HCT116 (cell line): ENCODE data around the gene FBXL17. TPM values are rescaled to one million over a fixed set of nuclear protein-coding genes. Genes with fewer than 3 reads are reported as not detected.

Experiments used
- ATAC-seq: fragments of 200-7000 bp; cut with Tn5 transposase; 2 replicates; pipeline ENCODE4 v1.9.1; 2020; ENCODE audit warnings: mild to moderate bottlenecking, moderate library complexity
- BruUV-seq: library from RNA; stranded (reverse); fragments of 400-500 nt; replicated peaks from 2 replicates; lab custom pipeline; 2021; lab: Mats Ljungman, UMichigan
- CTCF ChIA-PET: fragments of 300-600 bp; sonication (Branson Sonifier 250); formaldehyde crosslinking; loops from one replicate; lab custom pipeline; 2021; ENCODE audit warnings: antibody characterized with exemption; lab: Charles Lee
- POLR2A ChIA-PET: fragments of 300-600, 350-600 bp; sonication (Branson Sonifier 250); formaldehyde crosslinking; loops from one replicate; lab custom pipeline; 2021; ENCODE audit warnings: antibody characterized with exemption; lab: Charles Lee
- RAD21 ChIA-PET, 2 experiments: fragments of 300-600 bp; sonication (Branson Sonifier 250); formaldehyde crosslinking; loops; one replicate each; lab custom pipeline; 2023; ENCODE audit warnings: low total read pairs in 2 of 2; ENCODE audit not compliant: uncharacterized antibody in 2 of 2, unreplicated experiment in 2 of 2, low non-redundant PET in 1 of 2; lab: Charles Lee
- DNase-seq: peaks from one replicate; pipeline ENCODE4 v3.0.0-alpha.2; 2010; ENCODE audit warnings: low read depth, low spot score
- H2AFZ ChIP-seq: fragments of 200-600 bp; shearing (Covaris generic), sonication (generic); 2 replicates; pipeline ENCODE4 v1.6.1; 2017; ENCODE audit warnings: low read depth, mixed run types, mixed read lengths, antibody characterized with exemption, low read length; ENCODE audit not compliant: poor library complexity, severe bottlenecking
- H3K27ac ChIP-seq: 2 replicates; pipeline ENCODE4 v1.5.1; 2012; ENCODE audit warnings: low read depth, low read length
- H3K27me3 ChIP-seq: fragments of 200-600 bp; sonication (generic); 2 replicates; pipeline ENCODE4 v1.6.1; 2016; ENCODE audit warnings: mixed run types, low read length, mixed read lengths; ENCODE audit not compliant: insufficient read depth
- H3K36me3 ChIP-seq, 2 experiments: fragments of 200-500 bp in 1 of 2; fragments of 200-600 bp in 1 of 2; sonication (Bioruptor generic) in 1 of 2; sonication (generic) in 1 of 2; 2 replicates each; pipeline versions ENCODE4 v1.5.1 to v1.6.1; 2014 to 2016; ENCODE audit warnings: low read length in 2 of 2, inconsistent platforms in 1 of 2, mixed read lengths in 1 of 2, mixed run types in 1 of 2; ENCODE audit not compliant: insufficient read depth in 2 of 2, control insufficient read depth in 1 of 2
- H3K4me1 ChIP-seq, 2 experiments: fragments of 200-600 bp in 1 of 2; sonication (generic) in 1 of 2; 2 replicates each; pipeline versions ENCODE4 v1.5.1 to v1.6.1; 2012 to 2017; ENCODE audit warnings: low read length in 2 of 2, inconsistent platforms in 1 of 2, mild to moderate bottlenecking in 1 of 2, mixed read lengths in 1 of 2, mixed run types in 1 of 2, moderate library complexity in 1 of 2; ENCODE audit not compliant: insufficient read depth in 2 of 2, control insufficient read depth in 1 of 2
- H3K4me2 ChIP-seq: fragments of 200-600 bp; sonication (generic); 2 replicates; pipeline ENCODE4 v1.6.1; 2017; ENCODE audit warnings: mixed run types, low read length, mixed read lengths
- H3K4me3 ChIP-seq, 2 experiments: fragments of 200-600 bp in 1 of 2; sonication (generic) in 1 of 2; replicated peaks in 1 of 2; 2 replicates each; pipeline ENCODE4 v1.5.1; 2011 to 2016; ENCODE audit warnings: low read length in 2 of 2, control low read depth in 1 of 2, low read depth in 1 of 2, mild to moderate bottlenecking in 1 of 2, mixed read lengths in 1 of 2, mixed run types in 1 of 2
- H3K79me2 ChIP-seq: fragments of 200-600 bp; sonication (generic); 2 replicates; pipeline ENCODE4 v1.6.1; 2017; ENCODE audit warnings: mild to moderate bottlenecking, mixed run types, low read length, moderate library complexity, mixed read lengths; ENCODE audit not compliant: insufficient read depth
- H3K9ac ChIP-seq: fragments of 200-600 bp; sonication (generic); 2 replicates; pipeline ENCODE4 v1.6.1; 2016; ENCODE audit warnings: low read length, mixed read lengths
- H3K9me2 ChIP-seq: fragments of 200-600 bp; sonication (generic), shearing (Covaris generic); 2 replicates; pipeline ENCODE4 v1.6.1; 2017; ENCODE audit warnings: mixed run types, mild to moderate bottlenecking, moderate library complexity; ENCODE audit not compliant: insufficient read depth
- H3K9me3 ChIP-seq, 2 experiments: fragments of 200-500 bp in 1 of 2; fragments of 200-600 bp in 1 of 2; sonication (Bioruptor generic) in 1 of 2; sonication (generic) in 1 of 2; 2 replicates each; pipeline ENCODE4 v1.6.1; 2014 to 2017; ENCODE audit warnings: low read length in 2 of 2, mixed read lengths in 2 of 2, inconsistent platforms in 1 of 2, low read depth in 1 of 2, mild to moderate bottlenecking in 1 of 2, mixed run types in 1 of 2, moderate library complexity in 1 of 2; ENCODE audit not compliant: control insufficient read depth in 1 of 2, insufficient read depth in 1 of 2
- H4K20me1 ChIP-seq: fragments of 200-600 bp; sonication (generic), shearing (Covaris generic); 2 replicates; pipeline ENCODE4 v1.6.1; 2017; ENCODE audit warnings: mixed run types, mild to moderate bottlenecking, moderate library complexity; ENCODE audit not compliant: insufficient read depth
- CBX3 ChIP-seq: IDR thresholded peaks from 2 replicates; pipeline ENCODE4 v1.6.1; 2012; ENCODE audit warnings: low read depth
- CEBPB ChIP-seq: IDR thresholded peaks from 2 replicates; pipeline ENCODE4 v1.6.1; 2012; ENCODE audit warnings: low read depth
- EGR1 ChIP-seq: IDR thresholded peaks from 2 replicates; pipeline ENCODE4 v1.6.1; 2012; ENCODE audit warnings: low read depth
- ELF1 ChIP-seq: IDR thresholded peaks from 2 replicates; pipeline ENCODE4 v1.6.1; 2012; ENCODE audit warnings: low read depth, borderline replicate concordance
- EZH2phosphoT487 ChIP-seq: fragments of 200-600 bp; IDR thresholded peaks from 2 replicates; pipeline ENCODE4 v1.6.1; 2018; ENCODE audit warnings: antibody characterized with exemption, borderline replicate concordance
- POLR2A ChIP-seq: IDR thresholded peaks from 2 replicates; pipeline ENCODE4 v1.7.0; 2011; ENCODE audit warnings: borderline replicate concordance; ENCODE audit not compliant: insufficient read depth, insufficient read length; ENCODE audit errors: extremely low read depth
- POLR2AphosphoS5 ChIP-seq: IDR thresholded peaks from 2 replicates; pipeline ENCODE4 v1.6.1; 2011; ENCODE audit warnings: mild to moderate bottlenecking, low read depth, low read length, moderate library complexity
- RAD21 ChIP-seq: IDR thresholded peaks from 2 replicates; pipeline ENCODE4 v1.6.1; 2012; ENCODE audit warnings: low read depth, mild to moderate bottlenecking
- SP1 ChIP-seq: IDR thresholded peaks from 2 replicates; pipeline ENCODE4 v1.6.1; 2012; ENCODE audit warnings: low read depth
- SRF ChIP-seq: IDR thresholded peaks from 2 replicates; pipeline ENCODE4 v1.6.1; 2012; ENCODE audit warnings: low read depth
- YY1 ChIP-seq: IDR thresholded peaks from 2 replicates; pipeline ENCODE4 v1.6.1; 2011; ENCODE audit warnings: low read length, low read depth, moderate library complexity, mild to moderate bottlenecking; ENCODE audit not compliant: insufficient replicate concordance; ENCODE audit errors: extremely low read depth
- ZFX ChIP-seq: fragments of 450-650 bp; IDR thresholded peaks from 2 replicates; pipeline ENCODE4 v1.6.1; 2017
- intact Hi-C: fragments of 100-400 bp; cut with micrococcal nuclease; formaldehyde crosslinking; loops from 2 replicates; pipeline ENCODE4 v1.10.0; 2022
- total RNA-seq: library from RNA; stranded (reverse); gene quantifications from one replicate; pipeline ENCODE4 v1.2.1, GENCODE V29; 2021; ENCODE audit not compliant: unreplicated experiment
- TF ChIP-seq, protein P1 (sequence below), 3 experiments: fragments of 200-600 bp in 1 of 3; sonication (generic) in 1 of 3; IDR thresholded peaks in 2 of 3; conservative IDR thresholded peaks in 1 of 3; 2 replicates each; pipeline ENCODE4 v1.5.1; 2012 to 2017; ENCODE audit warnings: low read depth in 2 of 3, low read length in 2 of 3, antibody characterized with exemption in 1 of 3, borderline replicate concordance in 1 of 3, control low read depth in 1 of 3, mild to moderate bottlenecking in 1 of 3, mixed read lengths in 1 of 3, mixed run types in 1 of 3, moderate library complexity in 1 of 3; ENCODE audit not compliant: insufficient read depth in 1 of 3

The FBXL17 gene
- total RNA-seq, 1 experiment from 2014 or later = 9.4 TPM

DNA sequence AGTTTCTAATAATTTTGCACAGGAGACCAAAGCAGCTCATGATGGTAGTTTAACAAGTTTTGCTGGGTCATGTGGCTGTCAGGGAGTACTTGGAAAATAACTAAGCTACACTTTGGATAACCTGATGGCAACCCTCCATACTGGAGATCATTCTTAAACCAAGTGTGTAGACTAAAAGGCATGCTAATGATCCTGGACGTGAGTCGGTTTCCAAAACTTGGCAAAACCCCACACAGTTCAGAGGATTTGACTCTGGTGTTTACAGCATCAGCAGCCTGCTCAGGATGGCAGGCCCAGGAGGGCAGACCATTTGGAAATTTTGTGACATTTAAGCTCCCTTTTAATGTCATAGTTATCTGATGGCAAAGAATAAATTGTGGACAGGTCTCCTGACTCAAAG is 514.6 kb downstream of the FBXL17 start:
- POLR2A ChIA-PET = no interaction called here
- no peaks in the 10 kb centered on the region for H3K27me3 ChIP-seq
- H3K4me2 ChIP-seq = no peak overlapping the region
- H3K9me2 ChIP-seq = no peaks in the 10 kb centered on the region
- no peaks in the 10 kb centered on the region for H4K20me1 ChIP-seq
- CTCF ChIA-PET = no interaction called here
- BruUV-seq = no TSS peak
- TF ChIP-seq YY1 (no peak), ELF1 (no peak), SP1 (no peak), ZFX (no peak), CBX3 (no peak), POLR2AphosphoS5 (no peak), RAD21 (no peak), EZH2phosphoT487 (no peak), CEBPB (no peak), EGR1 (no peak)
- no peaks in the 10 kb centered on the region for H3K9me3 ChIP-seq
- peaks cover 5 to 15% of the 10 kb centered on the region in 2 experiments for H3K4me1 ChIP-seq
- no peaks in the 10 kb centered on the region for H3K36me3 ChIP-seq
- ATAC-seq (no peak), DNase-seq (no peak)
- RAD21 ChIA-PET = no interaction called here
- no peak overlapping the region for H3K4me3 ChIP-seq
- no peaks in the 10 kb centered on the region for H3K79me2 ChIP-seq
- intact Hi-C loops = no loop called here
- H2AFZ ChIP-seq = no peak overlapping the region
- H3K9ac ChIP-seq = no peak overlapping the region
- H3K27ac ChIP-seq = no peak overlapping the region

- H3K9me2 ChIP-seq = no peaks in the 10 kb centered on the region
- H3K79me2 ChIP-seq = no peaks in the 10 kb centered on the region
- TF ChIP-seq, protein P1, sequence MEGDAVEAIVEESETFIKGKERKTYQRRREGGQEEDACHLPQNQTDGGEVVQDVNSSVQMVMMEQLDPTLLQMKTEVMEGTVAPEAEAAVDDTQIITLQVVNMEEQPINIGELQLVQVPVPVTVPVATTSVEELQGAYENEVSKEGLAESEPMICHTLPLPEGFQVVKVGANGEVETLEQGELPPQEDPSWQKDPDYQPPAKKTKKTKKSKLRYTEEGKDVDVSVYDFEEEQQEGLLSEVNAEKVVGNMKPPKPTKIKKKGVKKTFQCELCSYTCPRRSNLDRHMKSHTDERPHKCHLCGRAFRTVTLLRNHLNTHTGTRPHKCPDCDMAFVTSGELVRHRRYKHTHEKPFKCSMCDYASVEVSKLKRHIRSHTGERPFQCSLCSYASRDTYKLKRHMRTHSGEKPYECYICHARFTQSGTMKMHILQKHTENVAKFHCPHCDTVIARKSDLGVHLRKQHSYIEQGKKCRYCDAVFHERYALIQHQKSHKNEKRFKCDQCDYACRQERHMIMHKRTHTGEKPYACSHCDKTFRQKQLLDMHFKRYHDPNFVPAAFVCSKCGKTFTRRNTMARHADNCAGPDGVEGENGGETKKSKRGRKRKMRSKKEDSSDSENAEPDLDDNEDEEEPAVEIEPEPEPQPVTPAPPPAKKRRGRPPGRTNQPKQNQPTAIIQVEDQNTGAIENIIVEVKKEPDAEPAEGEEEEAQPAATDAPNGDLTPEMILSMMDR (IDR thresholded peaks at IDR 0.05 in 2 of 3, conservative IDR thresholded peaks at IDR 0.05 in 1 of 3; ENCODE audit: borderline replicate concordance in 1 of 3, insufficient read depth in 1 of 3, low read depth in 2 of 3, low read length in 2 of 3) = no peak
- TF ChIP-seq EZH2phosphoT487 = no peak
- no peak for TF ChIP-seq POLR2A
- TF ChIP-seq SRF = no peak
- H3K4me2 ChIP-seq = no peak overlapping the region
- no peak for ATAC-seq
- H3K36me3 ChIP-seq = no peaks in the 10 kb centered on the region
- no peaks in the 10 kb centered on the region for H3K9me3 ChIP-seq
- no peaks in the 10 kb centered on the region for H3K27me3 ChIP-seq
- POLR2A ChIA-PET = no interaction called here
- no peak overlapping the region for H3K4me3 ChIP-seq
- no peaks in the 10 kb centered on the region for H4K20me1 ChIP-seq
- H2AFZ ChIP-seq = no peak overlapping the region
- no peak for DNase-seq
- no peak overlapping the region for H3K9ac ChIP-seq
- no TSS peak for BruUV-seq
- no peak overlapping the region for H3K27ac ChIP-seq
- peaks cover 5 to 9% of the 10 kb centered on the region in 2 experiments; a peak in 3 of 4 replicates for H3K4me1 ChIP-seq
- RAD21 ChIA-PET = no interaction called here
- CTCF ChIA-PET = no interaction called here
- intact Hi-C loops = no loop called here
These were observed 517.1 kb downstream of the FBXL17 start for GRCh38 chr5:107864793-107865192.
